HepG2 (cell line): Measurements from ENCODE around the gene RAB30. TPM values are rescaled to one million over a fixed set of nuclear protein-coding genes. Genes with fewer than 3 reads are reported as not detected.

Experiments
- CSRNP1 ChIP-seq: sonication (generic); formaldehyde crosslinking; IDR thresholded peaks from 2 replicates; pipeline ENCODE4 v1.8.1; 2023; ENCODE audit warnings: mild to moderate bottlenecking, missing genetic modification reagents
- DMTF1 ChIP-seq: sonication (generic); formaldehyde crosslinking; IDR thresholded peaks from 2 replicates; pipeline ENCODE4 v1.4.0; 2020; ENCODE audit warnings: mild to moderate bottlenecking, missing genetic modification reagents
- EP300 ChIP-seq, 3 experiments: sonication (generic) in 1 of 3; formaldehyde crosslinking in 1 of 3; IDR thresholded peaks; 2 replicates each; pipeline versions ENCODE4 v1.5.1 to v1.6.1; 2011 to 2020; ENCODE audit warnings: low read depth in 2 of 3, low read length in 2 of 3, borderline replicate concordance in 1 of 3, improper control_type of control experiment in 1 of 3, mild to moderate bottlenecking in 1 of 3, missing genetic modification reagents in 1 of 3, moderate library complexity in 1 of 3
- GATA4 ChIP-seq: sonication (generic); IDR thresholded peaks from 2 replicates; pipeline ENCODE4 v1.6.1; 2016; ENCODE audit warnings: antibody characterized with exemption, low read depth, borderline replicate concordance
- JDP2 ChIP-seq: sonication (generic); formaldehyde crosslinking; IDR thresholded peaks from 2 replicates; pipeline ENCODE4 v1.8.1; 2022; ENCODE audit warnings: missing genetic modification reagents, borderline replicate concordance
- KDM4B ChIP-seq: sonication (generic); formaldehyde crosslinking; IDR thresholded peaks from 2 replicates; pipeline ENCODE4 v1.4.0; 2020; ENCODE audit warnings: missing genetic modification reagents
- MED1 ChIP-seq: sonication (generic); formaldehyde crosslinking; IDR thresholded peaks from 2 replicates; pipeline ENCODE4 v1.4.0; 2020; ENCODE audit warnings: missing genetic modification reagents
- PRPF4 ChIP-seq: fragments of 200-400 bp; formaldehyde crosslinking; IDR thresholded peaks from 2 replicates; pipeline ENCODE4 v1.6.1; 2016; ENCODE audit warnings: low read length, low read depth; ENCODE audit not compliant: poor library complexity, severe bottlenecking
- SMC3 ChIP-seq: IDR thresholded peaks from 2 replicates; pipeline ENCODE4 v1.6.1; 2011; ENCODE audit warnings: low read length, improper control_type of control experiment
- SOX13 ChIP-seq, 3 experiments: fragments of 450-650 bp in 1 of 3; sonication (generic) in 1 of 3; formaldehyde crosslinking in 1 of 3; IDR thresholded peaks in 2 of 3; conservative IDR thresholded peaks in 1 of 3; 2 replicates each; pipeline versions ENCODE4 v1.5.0 to v1.6.1; 2016 to 2020; ENCODE audit warnings: antibody characterized with exemption in 1 of 3, mild to moderate bottlenecking in 1 of 3, missing compliant biosample characterization in 1 of 3, missing genetic modification reagents in 1 of 3, moderate library complexity in 1 of 3
- SRSF9 ChIP-seq: fragments of 200-400 bp; formaldehyde crosslinking; IDR thresholded peaks from 2 replicates; pipeline ENCODE4 v1.6.1; 2018; ENCODE audit warnings: borderline replicate concordance, mild to moderate bottlenecking, low read depth, low read length; ENCODE audit not compliant: insufficient read depth, poor library complexity, severe bottlenecking
- TARDBP ChIP-seq: sonication (generic); formaldehyde crosslinking; IDR thresholded peaks from 2 replicates; pipeline ENCODE4 v1.8.0; 2022; ENCODE audit warnings: mild to moderate bottlenecking, missing genetic modification reagents
- TBX3 ChIP-seq: fragments of 450-650 bp; IDR thresholded peaks from 2 replicates; pipeline ENCODE4 v1.6.1; 2017; ENCODE audit warnings: antibody characterized with exemption, mild to moderate bottlenecking, inconsistent platforms, borderline replicate concordance
- TCF7L2 ChIP-seq: IDR thresholded peaks from 2 replicates; pipeline ENCODE4 v1.6.1; 2011; ENCODE audit warnings: mild to moderate bottlenecking, low read depth, low read length, moderate library complexity
- THAP7 ChIP-seq: sonication (generic); formaldehyde crosslinking; IDR thresholded peaks from 2 replicates; pipeline ENCODE4 v1.8.1; 2023; ENCODE audit warnings: mild to moderate bottlenecking, missing genetic modification reagents
- ZEB1 ChIP-seq: IDR thresholded peaks from 2 replicates; pipeline ENCODE4 v1.6.1; 2012; ENCODE audit warnings: mild to moderate bottlenecking, low read depth, inconsistent platforms; ENCODE audit not compliant: insufficient replicate concordance
- ZFP82 ChIP-seq: sonication (generic); formaldehyde crosslinking; IDR thresholded peaks from 2 replicates; pipeline ENCODE4 v1.5.1; 2020; ENCODE audit warnings: mild to moderate bottlenecking, missing genetic modification reagents, borderline replicate concordance
- ZNF292 ChIP-seq: sonication (generic); formaldehyde crosslinking; IDR thresholded peaks from 2 replicates; pipeline ENCODE4 v1.8.1; 2022; ENCODE audit warnings: mild to moderate bottlenecking, low read depth, missing genetic modification reagents, borderline replicate concordance
- ZNF30 ChIP-seq: sonication (generic); formaldehyde crosslinking; IDR thresholded peaks from 2 replicates; pipeline ENCODE4 v1.5.0; 2020; ENCODE audit warnings: mild to moderate bottlenecking, missing genetic modification reagents
- ZNF557 ChIP-seq: sonication (generic); formaldehyde crosslinking; IDR thresholded peaks from 2 replicates; pipeline ENCODE4 v1.4.0; 2020; ENCODE audit warnings: missing genetic modification reagents
- ZNF614 ChIP-seq: IDR thresholded peaks from 2 replicates; pipeline ENCODE4 v1.6.1; 2018; ENCODE audit warnings: missing biosample characterization, missing genetic modification reagents, inconsistent platforms, borderline replicate concordance
- ZNF670 ChIP-seq: sonication (generic); formaldehyde crosslinking; IDR thresholded peaks from 2 replicates; pipeline ENCODE4 v1.8.0; 2022; ENCODE audit warnings: mild to moderate bottlenecking, missing genetic modification reagents, borderline replicate concordance
- ZNF891 ChIP-seq: sonication (generic); formaldehyde crosslinking; IDR thresholded peaks from 2 replicates; pipeline ENCODE4 v1.5.0; 2020; ENCODE audit warnings: mild to moderate bottlenecking, missing genetic modification reagents
- polyA plus RNA-seq, 8 experiments: library from polyadenylated mRNA; depleted of rRNA in 3 of 8; stranded (reverse) in 7 of 8; unstranded in 1 of 8; fragments of >200 nt; fragmentation: Illumina TruSeq in 4 of 8; extraction: Trizol in 4 of 8; gene quantifications; 2 replicates each; pipeline versions ENCODE4 v1.2.1 to v1.2.3, GENCODE V29; 2011 to 2016; ENCODE audit warnings: low read depth in 4 of 8, missing spikeins in 1 of 8, mixed read lengths in 1 of 8; ENCODE audit not compliant: insufficient read depth in 1 of 8
- total RNA-seq, 5 experiments: library from RNA; depleted of rRNA; stranded (reverse); fragments of >200 nt; fragmentation: Illumina TruSeq; extraction: Trizol; gene quantifications; 2 replicates each; pipeline ENCODE4 v1.2.3, GENCODE V29; 2016; ENCODE audit warnings: low read depth in 1 of 5

The RAB30 gene
- total and polyA plus RNA-seq, 2 of the 13 experiments (the other 11 are each of a cell fraction or from before 2014, with no cell fraction given), result 3.7 to 5.0 TPM

- TF ChIP-seq SOX13 (IDR thresholded peaks at IDR 0.05) (peak; percentile 20; the same call in 1 of the 2 replicates), SOX13 (CRISPR knock-in tag; conservative IDR thresholded peaks at IDR 0.05 in 1 of 2, IDR thresholded peaks at IDR 0.05 in 1 of 2) (peak in 1 of 2 experiments; percentile 81; a peak in 1 of 4 replicates), GATA4 (no peak; the same call in 1 of the 2 replicates), DMTF1 (CRISPR knock-in tag) (no peak), KDM4B (CRISPR knock-in tag) (peak; percentile 91), ZNF891 (no peak), TBX3 (no peak; the same call in 1 of the 2 replicates), EP300 (IDR thresholded peaks at IDR 0.05; ENCODE audit: low read depth in 2 of 2, low read length in 2 of 2) (peak in 1 of 2 experiments; percentile 91; a peak in 2 of 4 replicates), EP300 (CRISPR knock-in tag; IDR thresholded peaks at IDR 0.05; ENCODE audit: borderline replicate concordance) (peak; percentile 92), ZNF292 (CRISPR knock-in tag) (peak; percentile 56; the same call in 1 of the 2 replicates), ZNF670 (CRISPR knock-in tag) (peak; percentile 82; the same call in 1 of the 2 replicates), CSRNP1 (peak; percentile 53; the same call in 1 of the 2 replicates), ZNF30 (CRISPR knock-in tag) (no peak), MED1 (CRISPR knock-in tag) (peak; percentile 91), SMC3 (no peak; the same call in none of the 2 replicates), THAP7 (CRISPR knock-in tag) (no peak), SRSF9 (no peak), ZEB1 (peak; percentile 71), PRPF4 (no peak), TARDBP (CRISPR knock-in tag) (peak; percentile 69; the same call in 1 of the 2 replicates), ZFP82 (CRISPR knock-in tag) (0 out of 2 replicates have a peak, but pooled peaks have one; percentile 54), ZNF557 (CRISPR knock-in tag) (no peak), ZNF614 (peak; percentile 98), TCF7L2 (peak; percentile 55), JDP2 (CRISPR knock-in tag) (no peak)
Measured at GRCh38 chr11:83092488-83093384, 21.0 kb upstream of the RAB30 start (continued).
